SU-DHL-6 (cell line): Measurements from ENCODE around the gene TMEM40.

Experiments
- H2AFZ ChIP-seq: fragments of 200-600 bp; sonication (generic); 2 replicates; pipeline ENCODE4 v1.6.1; 2014; ENCODE audit warnings: low read depth, mild to moderate bottlenecking, moderate library complexity, mixed read lengths, antibody characterized with exemption, low read length; ENCODE audit not compliant: severe bottlenecking
- H3F3A ChIP-seq: fragments of 200-600 bp; shearing (Covaris generic); 2 replicates; pipeline ENCODE4 v1.6.0; 2016; ENCODE audit warnings: antibody characterized with exemption, mild to moderate bottlenecking; ENCODE audit not compliant: insufficient read depth
- H3K27ac ChIP-seq: fragments of 200-600 bp; sonication (generic); 2 replicates; pipeline ENCODE4 v1.5.1; 2016; ENCODE audit warnings: low read depth, mild to moderate bottlenecking, low read length, moderate library complexity, mixed read lengths
- H3K27me3 ChIP-seq: fragments of 200-600 bp; sonication (generic), shearing (Covaris generic); 2 replicates; pipeline ENCODE4 v1.6.0; 2014; ENCODE audit warnings: mild to moderate bottlenecking, low read length
- H3K36me3 ChIP-seq: fragments of 200-600 bp; sonication (generic); 2 replicates; pipeline ENCODE4 v1.6.1; 2014; ENCODE audit warnings: mild to moderate bottlenecking, low read length, mixed read lengths
- H3K4me2 ChIP-seq: fragments of 300-600, 200-600 bp; shearing (Covaris generic), sonication (generic); 2 replicates; pipeline ENCODE4 v1.6.0; 2014; ENCODE audit warnings: low read length, low read depth, mild to moderate bottlenecking; ENCODE audit not compliant: poor library complexity, severe bottlenecking
- H3K4me3 ChIP-seq: fragments of 200-600 bp; sonication (generic); 2 replicates; pipeline ENCODE4 v1.5.1; 2014; ENCODE audit warnings: antibody characterized with exemption, low read length, mild to moderate bottlenecking, mixed read lengths; ENCODE audit not compliant: insufficient read depth, poor library complexity, severe bottlenecking
- H3K79me2 ChIP-seq: fragments of 200-600 bp; sonication (generic); 2 replicates; pipeline ENCODE4 v1.6.1; 2014; ENCODE audit warnings: mild to moderate bottlenecking, low read length, moderate library complexity; ENCODE audit not compliant: insufficient read depth
- H3K9ac ChIP-seq: fragments of 200-600 bp; sonication (generic); 2 replicates; pipeline ENCODE4 v1.7.0; 2014; ENCODE audit warnings: mild to moderate bottlenecking, low read length
- H3K9me2 ChIP-seq: fragments of 200-600 bp; sonication (generic); replicated peaks from 2 replicates; pipeline ENCODE4 v1.6.1; 2014; ENCODE audit warnings: low read length; ENCODE audit not compliant: insufficient read depth
- H3K9me3 ChIP-seq: fragments of 200-600 bp; sonication (generic); 2 replicates; pipeline ENCODE4 v1.6.1; 2014; ENCODE audit warnings: low read length, mixed read lengths; ENCODE audit not compliant: insufficient read depth
- H4K20me1 ChIP-seq: fragments of 200-600 bp; sonication (generic); 2 replicates; pipeline ENCODE4 v1.6.1; 2014; ENCODE audit warnings: low read depth, mild to moderate bottlenecking, antibody characterized with exemption, low read length, moderate library complexity, mixed read lengths
- CTCF ChIP-seq: fragments of 200-600 bp; sonication (generic); IDR thresholded peaks from one replicate; pipeline ENCODE4 v1.5.1; 2017; ENCODE audit warnings: antibody characterized with exemption, mild to moderate bottlenecking, low read length, moderate library complexity; ENCODE audit not compliant: insufficient read depth, poor library complexity, severe bottlenecking
- EZH2phosphoT487 ChIP-seq: fragments of 200-600 bp; sonication (generic), shearing (Covaris generic); conservative IDR thresholded peaks from 2 replicates; pipeline ENCODE4 v1.6.1; 2018; ENCODE audit warnings: mild to moderate bottlenecking, antibody characterized with exemption, low read length, moderate library complexity, mixed read lengths

The TMEM40 gene

DNA sequence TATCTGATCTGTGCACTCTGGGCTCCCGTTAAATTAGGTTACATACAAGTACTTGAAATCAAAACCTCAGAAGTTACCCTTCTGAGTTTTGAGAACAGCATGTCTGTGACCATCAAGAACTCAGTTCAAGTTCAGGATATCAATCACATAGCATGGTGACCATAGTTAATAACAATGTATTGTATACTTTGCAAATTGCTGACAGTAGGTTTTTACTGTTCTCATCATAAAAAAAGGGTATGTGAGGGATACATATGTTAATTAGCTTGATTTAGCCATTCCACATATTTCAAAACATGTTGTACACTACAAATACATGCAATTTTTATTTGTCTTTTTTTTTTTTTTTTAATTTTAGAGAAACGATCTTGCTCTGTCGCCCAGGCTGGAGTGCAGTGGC lies 25.5 kb downstream of the TMEM40 start:
- Histone ChIP-seq H4K20me1 (no peaks in the 10 kb centered on the region), H3K27ac (no peak overlapping the region), H3K27me3 (no peaks in the 10 kb centered on the region), H3K4me2 (no peak overlapping the region), H3K79me2 (no peaks in the 10 kb centered on the region), H3K9me2 (no peaks in the 10 kb centered on the region), H3K36me3 (no peaks in the 10 kb centered on the region), H3K4me3 (no peak overlapping the region), H3F3A (no peaks in the 10 kb centered on the region), H3K9ac (no peak overlapping the region), H2AFZ (no peak overlapping the region), H3K9me3 (no peaks in the 10 kb centered on the region)
- no peak for TF ChIP-seq EZH2phosphoT487
- TF ChIP-seq CTCF, result no peak

GRCh38 chr3:12730506-12731242 lies 28.4 kb downstream of the TMEM40 start:
- Histone ChIP-seq H4K20me1 (no peaks in the 10 kb centered on the region), H3K36me3 (no peaks in the 10 kb centered on the region), H3F3A (no peaks in the 10 kb centered on the region), H3K9me3 (no peaks in the 10 kb centered on the region), H3K9ac (no peak overlapping the region), H3K4me3 (no peak overlapping the region), H3K27ac (no peak overlapping the region), H3K27me3 (no peaks in the 10 kb centered on the region), H3K4me2 (no peak overlapping the region), H3K79me2 (no peaks in the 10 kb centered on the region), H2AFZ (no peak overlapping the region), H3K9me2 (no peaks in the 10 kb centered on the region)
- TF ChIP-seq EZH2phosphoT487, result no peak
- TF ChIP-seq CTCF, result no peak

- H3K79me2 ChIP-seq, result no peaks in the 10 kb centered on the region
- H3K27ac ChIP-seq, result no peak overlapping the region
- TF ChIP-seq CTCF (no peak), EZH2phosphoT487 (no peak)
- H3F3A ChIP-seq, result no peaks in the 10 kb centered on the region
- H3K9ac ChIP-seq, result no peak overlapping the region
- H3K27me3 ChIP-seq, result no peaks in the 10 kb centered on the region
- H4K20me1 ChIP-seq, result no peaks in the 10 kb centered on the region
- no peaks in the 10 kb centered on the region for H3K9me3 ChIP-seq
- no peaks in the 10 kb centered on the region for H3K36me3 ChIP-seq
- H3K4me2 ChIP-seq, result no peak overlapping the region
- no peak overlapping the region for H3K4me3 ChIP-seq
- H2AFZ ChIP-seq, result no peak overlapping the region
- no peaks in the 10 kb centered on the region for H3K9me2 ChIP-seq
Measured at GRCh38 chr3:12729051-12729651, 29.9 kb downstream of the TMEM40 start.
